Activated CD4-positive, alpha-beta T cell treated with anti-CD3 and anti-CD28 coated beads for 4 hours (primary cell): ENCODE results near the gene CCDC92.
"Not testable (repeated sequence)": the region's sequence is repeated elsewhere in the genome, so short reads cannot be mapped to it uniquely, and the experiment has no call there.

ENCODE experiments used
- DNase-seq, 2 donors: peaks; one replicate each; pipeline ENCODE4 v3.0.0-alpha.2; 2020

CCDC92 gene

DNA sequence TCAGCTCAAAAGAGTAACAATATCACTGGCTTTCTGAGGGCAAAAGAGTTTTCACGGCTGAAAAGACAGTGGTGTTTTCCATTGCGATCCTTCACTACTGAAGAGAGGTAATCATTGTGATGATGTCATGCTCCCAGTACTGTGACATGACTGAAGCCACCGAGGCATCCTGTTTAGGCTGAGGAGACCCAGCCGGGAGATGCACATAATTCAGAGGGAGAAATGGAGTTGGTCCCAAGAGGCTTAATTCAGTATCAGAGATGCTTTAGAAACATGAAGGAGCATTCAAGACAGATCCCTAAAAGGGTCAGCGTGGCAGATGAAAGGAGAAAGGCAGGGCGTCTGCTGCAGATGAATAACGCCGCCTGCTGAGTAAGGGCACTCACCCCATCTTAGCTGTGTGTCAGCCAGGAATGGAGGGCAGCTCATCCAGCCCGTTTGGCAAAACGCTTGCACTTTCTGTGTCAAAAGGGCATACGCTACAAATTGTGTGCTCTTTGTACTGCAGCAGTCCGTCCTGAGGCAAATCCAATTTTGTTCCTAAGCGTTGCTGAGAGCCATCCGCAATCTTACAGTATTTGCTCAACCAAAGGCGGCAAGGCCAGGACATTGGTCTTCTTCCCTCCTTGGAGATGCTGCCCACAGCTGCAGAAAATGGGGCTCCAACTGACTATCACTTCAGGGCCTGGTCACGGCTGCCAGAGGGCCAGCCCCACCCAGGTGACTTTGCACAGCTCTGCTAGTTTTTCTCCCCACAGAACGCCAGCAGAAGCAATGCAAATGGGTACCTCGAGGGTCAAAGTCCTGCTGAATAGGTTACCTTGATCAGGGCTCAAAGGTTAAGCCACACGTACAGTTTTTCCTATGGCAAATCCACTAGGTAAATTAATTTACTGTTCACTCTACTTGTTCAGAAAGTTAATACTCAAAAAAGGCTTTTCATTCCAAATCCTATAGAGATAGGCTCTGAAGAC is 23.5 kb downstream of the CCDC92 start:
- no peak for DNase-seq

DNA sequence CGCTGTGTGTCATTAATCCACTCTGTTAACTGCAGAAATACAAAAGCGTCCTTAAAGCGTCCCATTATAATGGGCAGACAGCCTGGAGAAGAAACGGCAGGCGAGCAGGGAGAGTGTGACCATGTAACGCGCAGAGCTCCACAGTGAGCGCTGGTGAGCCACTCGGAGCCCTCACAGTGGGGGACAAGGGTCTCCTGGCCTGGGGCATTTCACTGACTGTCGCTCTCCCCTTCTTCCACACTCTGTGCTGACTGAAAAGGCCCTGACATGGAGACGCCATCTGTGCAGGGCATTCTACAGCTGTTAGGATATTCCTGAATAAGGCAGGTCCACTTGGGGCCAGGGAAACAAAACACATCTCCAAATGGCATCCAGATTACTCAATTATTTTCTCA is 24.2 kb downstream of the CCDC92 start:
- DNase-seq = no peak

DNA sequence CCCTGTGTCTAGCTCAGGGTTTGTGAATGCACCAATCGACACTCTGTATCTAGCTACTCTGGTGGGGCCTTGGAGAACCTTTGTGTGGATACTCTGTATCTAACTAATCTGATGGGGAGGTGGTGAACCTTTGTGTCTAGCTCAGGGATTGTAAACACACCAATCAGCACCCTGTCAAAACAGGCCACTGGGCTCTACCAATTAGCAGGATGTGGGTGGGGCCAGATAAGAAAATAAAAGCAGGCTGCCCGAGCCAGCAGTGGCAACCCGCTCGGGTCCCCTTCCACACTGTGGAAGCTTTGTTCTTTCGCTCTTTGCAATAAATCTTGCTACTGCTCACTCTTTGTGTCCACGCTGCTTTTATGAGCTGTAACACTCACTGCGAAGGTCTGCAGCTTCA is 25.1 kb downstream of the CCDC92 start:
- not testable (repeated sequence) for DNase-seq

DNA sequence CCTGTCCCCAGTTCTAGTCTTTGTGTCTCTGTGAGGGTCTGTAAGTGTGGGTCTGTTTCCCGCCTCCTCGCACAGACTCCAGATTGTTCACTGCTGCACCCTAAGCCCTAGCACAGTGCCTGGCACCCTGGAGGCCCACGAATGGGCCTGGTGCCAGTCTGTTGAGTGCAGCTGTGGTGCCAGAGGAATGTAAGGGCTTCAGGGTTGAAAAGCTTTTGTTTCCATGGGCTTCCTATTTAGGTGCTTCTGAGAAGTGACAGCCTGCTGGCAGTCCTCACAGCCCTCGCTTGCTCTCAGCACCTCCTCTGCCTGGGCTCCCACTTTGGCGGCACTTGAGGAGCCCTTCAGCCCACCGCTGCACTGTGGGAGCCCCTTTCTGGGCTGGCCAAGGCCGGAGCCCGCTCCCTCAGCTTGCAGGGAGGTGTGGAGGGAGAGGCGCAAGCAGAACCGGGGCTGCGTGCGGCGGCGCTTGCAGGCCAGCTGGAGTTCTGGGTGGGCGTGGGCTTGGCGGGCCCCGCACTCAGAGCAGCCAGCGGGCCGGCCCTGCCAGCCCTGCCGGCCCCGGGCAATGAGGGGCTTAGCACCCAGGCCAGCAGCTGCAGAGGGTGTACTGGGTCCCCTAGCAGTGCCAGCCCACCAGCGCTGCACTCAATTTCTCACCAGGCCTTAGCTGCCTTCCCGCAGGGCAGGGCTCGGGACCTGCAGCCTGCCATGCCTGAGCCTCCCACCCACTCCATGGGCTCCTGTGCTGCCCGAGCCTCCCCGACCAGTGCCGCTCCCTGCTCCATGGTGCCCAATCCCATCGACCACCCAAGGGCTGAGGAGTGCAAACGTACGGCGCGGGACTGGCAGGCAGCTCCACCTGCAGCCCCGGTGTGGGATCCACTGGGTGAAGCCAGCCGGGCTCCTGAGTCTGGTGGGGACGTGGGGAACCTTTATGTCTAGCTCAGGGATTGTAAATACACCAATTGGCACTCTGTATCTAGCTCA is 25.8 kb downstream of the CCDC92 start:
- not testable (repeated sequence) for DNase-seq

DNA sequence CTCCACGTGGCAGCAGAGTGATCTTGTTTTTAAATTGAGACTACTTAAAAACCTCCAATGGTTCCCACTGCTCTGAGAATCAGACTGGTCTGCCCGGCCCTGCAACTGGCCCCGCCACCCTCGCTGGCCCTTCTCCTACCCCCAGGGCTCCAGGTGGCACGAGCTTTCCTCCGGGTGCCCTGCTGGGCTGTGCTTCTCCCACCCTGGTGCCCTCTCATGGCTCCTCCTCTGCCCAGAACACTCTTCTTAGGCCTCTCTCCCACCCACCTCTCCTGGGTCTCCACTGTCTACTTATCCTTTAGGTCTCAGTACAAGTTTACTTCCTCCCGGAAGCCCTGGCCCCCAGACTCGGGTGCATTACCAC is 26.5 kb downstream of the CCDC92 start:
- no peak for DNase-seq

DNA sequence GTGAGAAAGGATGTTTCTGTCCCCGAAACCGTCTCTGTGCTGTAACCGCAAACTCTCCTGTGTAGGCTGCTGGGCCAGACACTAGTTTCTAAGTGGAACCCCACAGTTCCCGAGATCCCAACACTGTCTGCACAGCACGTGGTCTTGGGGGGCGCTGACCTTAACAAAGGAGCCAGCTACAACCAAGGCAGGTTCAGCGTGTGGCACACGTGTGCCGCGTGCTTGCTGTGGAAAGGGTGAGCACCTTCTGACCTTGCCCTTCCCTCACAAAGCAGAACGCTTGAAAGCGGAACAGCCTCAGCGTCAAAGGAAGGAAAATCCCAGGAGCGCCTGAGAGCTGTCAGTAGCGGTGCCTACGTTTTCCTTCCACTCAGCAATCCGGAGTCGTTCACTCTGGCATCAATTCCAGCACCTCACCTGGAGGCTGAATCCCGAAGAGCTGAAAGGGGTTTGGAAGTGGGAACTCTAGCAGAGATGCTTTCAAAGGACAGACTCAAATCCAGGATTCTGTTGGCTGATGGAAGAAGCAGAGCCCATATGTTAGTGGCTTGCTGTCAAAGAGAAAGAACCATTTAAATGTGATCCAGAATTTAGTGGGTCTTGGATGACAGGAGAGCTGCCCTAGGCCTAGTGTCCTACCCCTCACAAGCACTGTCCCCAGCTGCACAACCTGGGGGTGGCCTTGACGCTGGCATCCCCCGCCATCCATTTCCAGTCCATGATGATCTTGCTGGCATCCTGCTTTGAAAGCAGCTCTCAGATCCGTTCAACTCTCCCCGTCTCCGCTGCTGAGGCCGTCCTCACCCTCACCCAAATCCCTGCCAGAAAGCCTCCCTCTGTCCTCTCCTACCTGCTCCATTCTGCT is 27.1 kb downstream of the CCDC92 start:
- DNase-seq = no peak

DNA sequence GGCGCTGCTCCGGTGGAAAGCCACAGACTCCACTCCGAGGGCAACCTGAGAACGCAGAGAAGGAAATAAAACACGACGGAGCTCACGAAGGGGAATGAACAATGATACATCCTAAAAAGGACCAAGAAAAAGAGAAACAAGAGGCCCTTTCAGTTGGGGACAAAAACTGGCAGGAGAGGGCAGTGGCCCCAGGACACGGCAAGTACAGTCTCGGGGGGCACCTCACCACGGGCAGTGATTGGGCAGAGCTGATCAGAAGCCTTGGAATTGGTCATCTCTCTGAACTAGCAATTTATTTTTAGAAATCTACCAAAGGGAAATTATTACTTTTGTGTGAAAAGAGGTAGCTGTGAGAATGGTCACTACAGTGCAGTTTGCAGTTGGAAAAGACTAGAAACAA is 27.9 kb downstream of the CCDC92 start:
- no peak for DNase-seq

DNA sequence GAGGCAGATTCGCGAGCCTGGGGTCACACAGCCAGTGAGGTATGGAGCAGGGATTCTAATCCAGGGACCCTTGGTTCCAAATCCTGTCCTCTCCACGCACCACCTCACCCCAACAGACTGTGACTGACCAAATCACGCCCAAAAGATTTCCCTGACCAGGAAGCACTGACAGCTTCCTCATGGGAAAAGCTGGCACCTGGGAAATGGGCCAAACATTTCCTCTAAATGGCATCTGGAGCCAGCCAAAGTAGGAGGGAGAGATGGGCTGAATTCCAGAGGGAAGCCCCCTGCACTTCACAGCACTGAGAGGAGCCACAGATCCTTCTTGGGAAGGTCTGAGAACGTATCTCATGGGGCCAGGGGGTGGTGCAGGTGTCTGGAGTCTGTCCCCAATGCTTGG is 28.8 kb downstream of the CCDC92 start:
- DNase-seq = no peak

DNA sequence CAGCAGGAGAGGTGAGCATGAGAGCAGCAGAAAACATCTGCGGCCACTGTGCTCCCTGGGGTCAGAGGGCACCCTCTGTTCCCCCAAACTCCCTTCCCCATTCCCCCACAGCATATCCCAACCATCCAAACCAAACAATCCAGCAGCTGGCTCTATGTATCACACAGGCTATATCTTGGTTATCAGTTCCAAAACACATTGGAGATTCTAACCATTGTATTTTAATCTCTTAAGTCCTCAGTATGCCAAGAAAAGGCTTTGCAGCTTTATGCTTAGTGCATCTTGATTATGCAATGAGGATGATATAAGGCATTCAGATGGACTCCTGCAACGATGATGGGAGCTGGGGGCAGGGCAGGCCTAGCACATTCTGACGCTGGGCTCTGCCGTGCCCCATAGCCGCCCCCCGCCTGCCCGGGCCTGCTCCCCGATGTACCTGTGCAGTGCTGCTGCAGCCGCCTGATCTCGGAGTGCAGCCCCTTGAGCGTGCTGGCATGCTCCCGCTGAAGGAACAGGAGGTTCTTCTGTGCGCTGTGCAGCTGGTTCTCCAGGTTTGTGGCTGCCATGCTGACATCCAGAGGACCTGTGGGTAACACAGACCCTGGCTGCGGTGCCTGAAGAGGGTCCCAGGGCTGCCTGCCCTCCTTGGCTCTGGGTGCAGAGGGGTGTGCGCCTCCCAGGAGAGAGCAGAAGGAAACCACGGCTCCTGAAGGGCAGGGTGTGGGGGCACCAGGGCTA is 29.6 kb downstream of the CCDC92 start:
- DNase-seq = no peak

DNA sequence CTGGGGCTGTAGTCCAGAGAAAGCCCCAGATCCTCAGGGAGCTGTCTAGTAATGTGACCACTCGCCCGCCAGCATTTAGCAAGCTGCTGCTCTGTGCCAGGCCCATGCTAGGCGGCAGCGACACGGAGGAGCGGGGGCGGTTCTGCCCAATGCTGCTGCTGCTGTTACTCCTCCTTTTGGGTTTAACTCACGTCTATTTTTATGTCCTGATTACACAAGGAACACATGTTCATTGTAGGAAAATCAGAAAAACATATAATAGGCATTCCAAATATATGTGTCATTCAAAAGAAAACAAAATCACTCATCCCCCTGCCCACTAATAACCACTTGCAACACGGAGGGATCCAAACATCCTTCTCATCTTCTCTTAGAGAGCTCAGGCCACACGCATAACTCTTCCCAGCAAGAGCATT is 30.4 kb downstream of the CCDC92 start:
- no peak for DNase-seq

DNA sequence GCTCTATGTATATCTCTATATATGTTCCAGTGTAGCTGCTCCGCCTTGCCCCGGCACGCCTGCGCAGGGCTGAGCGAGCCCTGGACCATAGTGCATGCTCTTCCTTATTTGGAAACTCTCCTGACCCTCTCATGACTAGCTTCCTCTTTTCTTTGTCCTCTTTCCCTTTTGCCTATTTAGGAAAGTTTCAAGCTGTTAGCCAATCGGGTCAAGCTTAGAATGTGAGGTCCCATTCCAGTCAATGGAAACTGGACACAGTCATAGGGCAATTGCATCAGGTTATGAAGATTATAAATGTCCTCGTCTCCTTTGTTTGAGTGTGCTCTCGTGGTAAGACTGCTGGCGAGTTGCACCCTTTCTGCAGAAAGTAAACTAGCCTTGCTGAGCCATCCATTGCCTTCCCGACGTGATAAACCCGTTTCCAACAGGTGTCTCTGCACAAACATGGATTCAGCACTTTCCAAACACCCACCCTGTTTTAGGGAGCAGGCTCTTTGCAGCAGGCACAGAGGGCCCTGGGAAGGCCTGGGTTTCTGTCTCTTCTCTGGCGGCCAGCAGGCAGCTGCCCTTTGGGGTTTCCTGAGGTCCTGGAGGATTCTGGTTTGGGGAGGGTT is 30.9 kb downstream of the CCDC92 start:
- DNase-seq = no peak

DNA sequence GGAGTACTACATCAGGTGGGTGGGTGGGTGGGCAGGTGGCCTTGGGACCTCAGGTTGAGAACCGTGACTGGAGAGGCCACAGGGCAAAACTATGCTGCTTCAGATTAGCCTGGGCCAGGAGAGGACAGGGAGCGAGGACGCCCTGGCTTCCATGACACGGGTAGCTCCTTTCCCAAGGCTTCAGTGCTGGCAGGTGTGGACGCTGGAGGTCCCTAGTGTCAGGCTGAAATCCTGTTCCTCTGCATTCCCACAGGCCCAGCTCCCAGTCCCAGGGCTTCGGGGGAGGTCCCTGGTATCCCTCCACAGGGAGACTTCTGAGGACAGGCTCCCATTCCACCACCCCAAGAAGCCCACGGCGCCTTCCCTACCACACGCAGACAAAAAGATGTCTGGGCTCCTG is 31.6 kb downstream of the CCDC92 start:
- DNase-seq = no peak

DNA sequence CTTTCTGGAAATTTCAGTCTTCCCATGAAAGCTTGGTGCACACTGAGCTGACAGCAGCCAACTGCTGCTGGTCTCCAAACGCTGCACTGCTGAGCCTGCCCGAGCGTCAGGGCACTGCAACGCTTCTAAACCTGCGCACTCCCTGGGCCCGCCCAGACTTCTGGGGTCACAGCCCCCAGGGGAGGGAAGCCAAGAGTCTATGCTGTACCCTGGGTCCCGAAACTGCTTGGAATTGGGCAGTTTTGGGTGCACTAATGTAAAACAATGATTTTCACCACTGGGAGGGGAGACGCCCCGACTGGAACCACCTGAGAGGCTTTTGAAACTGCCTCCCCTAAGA is 32.0 kb downstream of the CCDC92 start:
- no peak for DNase-seq

DNA sequence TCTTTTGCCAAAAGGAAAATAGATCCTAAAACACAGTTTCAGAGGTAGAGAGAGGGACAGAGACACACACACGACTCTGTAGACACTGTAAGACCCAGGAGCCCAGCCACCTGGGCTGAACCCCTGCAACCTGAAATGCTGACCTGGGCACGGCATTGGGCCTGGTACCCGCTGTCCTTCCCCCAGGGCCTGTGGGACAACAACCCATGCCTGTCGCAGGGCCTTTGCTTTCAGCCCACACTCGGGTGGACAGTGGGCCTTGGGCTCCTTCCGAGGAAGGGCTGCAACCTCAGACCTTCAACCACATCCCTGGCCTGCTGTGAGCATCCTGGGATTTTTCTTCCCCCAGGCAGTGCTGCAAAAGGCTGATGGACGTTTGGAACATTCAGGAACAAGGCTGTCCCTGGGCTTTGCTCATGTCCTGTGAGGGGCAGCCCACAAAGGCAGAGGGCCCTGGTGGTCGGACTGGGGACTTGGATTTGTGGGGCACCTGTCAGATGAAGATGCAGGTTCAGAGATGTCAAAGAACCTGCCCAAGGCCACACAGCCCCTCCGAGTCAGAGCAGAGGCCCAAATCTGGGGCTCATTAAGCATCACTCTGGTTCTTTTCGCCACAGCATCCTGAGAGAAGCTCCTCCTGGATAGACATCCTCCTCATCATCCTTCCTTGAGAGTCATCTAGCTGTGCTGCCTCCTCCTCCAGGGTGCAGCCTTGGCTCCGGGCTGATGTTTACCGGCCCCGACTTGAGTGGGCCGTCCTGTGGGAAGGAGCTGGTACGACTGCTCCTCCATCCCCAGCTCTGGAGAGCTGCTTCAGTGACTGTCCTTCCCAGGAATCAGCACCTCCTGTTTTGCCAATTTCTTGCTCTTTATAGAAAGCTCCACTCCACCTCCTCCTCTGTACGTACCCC is 32.7 kb downstream of the CCDC92 start:
- DNase-seq = no peak

DNA sequence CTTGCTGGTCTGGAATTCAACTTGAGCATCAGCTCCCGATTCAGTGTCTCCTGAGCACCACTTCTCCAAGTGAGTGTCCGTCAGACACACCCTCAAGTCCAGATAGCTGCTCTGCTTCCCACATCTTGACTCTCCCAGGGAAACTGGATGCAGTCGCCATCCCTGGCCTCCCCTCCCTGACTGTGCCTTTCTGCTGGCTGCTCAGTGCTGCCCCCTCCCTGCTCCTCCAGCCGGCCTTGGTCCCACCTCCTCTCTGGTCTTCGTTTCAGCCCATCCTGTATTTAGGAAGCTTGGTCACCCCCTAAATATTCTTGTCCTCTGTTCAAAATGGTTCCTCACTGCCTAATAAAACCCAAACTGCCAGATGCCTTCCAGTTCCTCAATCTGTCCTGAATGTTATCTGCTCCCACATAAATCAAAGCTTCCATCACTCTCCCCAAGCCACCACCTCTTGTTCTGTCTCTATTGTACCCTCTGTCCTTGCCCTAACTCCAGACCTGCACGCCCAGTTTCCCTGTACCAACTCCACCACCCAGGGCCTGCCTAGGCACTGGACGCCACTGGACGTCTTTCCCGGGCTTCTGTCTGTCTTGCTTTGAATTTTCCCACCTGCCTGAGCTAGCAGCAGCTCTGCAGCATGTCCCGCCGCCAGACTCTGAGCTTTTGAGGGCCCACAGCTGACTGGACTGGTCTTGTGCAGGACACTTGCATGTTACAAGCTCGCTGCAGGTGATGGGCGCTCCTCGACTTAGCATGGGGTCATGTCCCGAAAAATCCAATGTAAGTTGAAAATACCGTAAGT is 33.8 kb downstream of the CCDC92 start:
- no peak for DNase-seq

DNA sequence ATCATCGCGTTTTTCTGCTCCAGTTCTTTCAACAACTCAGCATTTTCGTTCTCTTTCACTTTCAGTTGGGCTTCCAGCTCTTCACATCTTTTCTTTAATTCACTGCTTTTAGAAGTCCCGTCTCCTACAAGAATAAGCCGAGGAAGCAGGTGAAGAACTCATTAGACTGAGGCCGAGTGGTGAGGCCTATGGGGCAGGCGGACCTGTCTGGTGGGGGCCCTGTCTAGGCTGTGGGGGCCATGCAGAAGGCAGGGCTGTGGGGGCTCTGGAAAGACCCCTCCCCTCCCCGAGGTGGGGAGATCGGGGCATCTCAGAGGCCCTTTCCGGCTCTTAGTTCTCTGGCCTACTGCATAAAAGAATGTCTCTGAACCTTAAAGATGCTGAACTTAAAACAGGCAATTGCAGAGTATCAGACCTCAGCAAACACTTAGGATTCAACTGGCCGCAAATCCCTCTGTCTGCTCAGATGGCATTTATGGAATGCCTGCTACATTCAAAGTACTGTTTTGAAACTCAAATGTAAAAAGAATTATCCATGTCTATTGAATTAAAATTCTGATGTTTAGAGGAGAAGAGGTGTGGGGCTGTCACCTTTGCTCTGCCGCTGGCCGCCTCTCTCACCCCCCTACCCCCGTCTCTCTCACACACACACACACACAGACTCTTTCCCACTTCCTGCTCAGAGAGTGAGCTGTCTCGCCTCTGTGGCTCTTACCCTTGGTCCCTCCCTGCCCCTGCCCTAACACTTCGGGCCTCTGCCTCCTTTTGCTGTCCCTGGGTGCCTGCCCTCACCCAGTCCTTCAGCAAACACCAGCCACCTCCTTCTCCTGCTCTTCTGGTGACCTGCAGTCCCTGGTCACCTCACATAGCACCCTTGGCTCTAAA is 34.7 kb downstream of the CCDC92 start:
- peak; percentile 36 to 40 for DNase-seq

DNA sequence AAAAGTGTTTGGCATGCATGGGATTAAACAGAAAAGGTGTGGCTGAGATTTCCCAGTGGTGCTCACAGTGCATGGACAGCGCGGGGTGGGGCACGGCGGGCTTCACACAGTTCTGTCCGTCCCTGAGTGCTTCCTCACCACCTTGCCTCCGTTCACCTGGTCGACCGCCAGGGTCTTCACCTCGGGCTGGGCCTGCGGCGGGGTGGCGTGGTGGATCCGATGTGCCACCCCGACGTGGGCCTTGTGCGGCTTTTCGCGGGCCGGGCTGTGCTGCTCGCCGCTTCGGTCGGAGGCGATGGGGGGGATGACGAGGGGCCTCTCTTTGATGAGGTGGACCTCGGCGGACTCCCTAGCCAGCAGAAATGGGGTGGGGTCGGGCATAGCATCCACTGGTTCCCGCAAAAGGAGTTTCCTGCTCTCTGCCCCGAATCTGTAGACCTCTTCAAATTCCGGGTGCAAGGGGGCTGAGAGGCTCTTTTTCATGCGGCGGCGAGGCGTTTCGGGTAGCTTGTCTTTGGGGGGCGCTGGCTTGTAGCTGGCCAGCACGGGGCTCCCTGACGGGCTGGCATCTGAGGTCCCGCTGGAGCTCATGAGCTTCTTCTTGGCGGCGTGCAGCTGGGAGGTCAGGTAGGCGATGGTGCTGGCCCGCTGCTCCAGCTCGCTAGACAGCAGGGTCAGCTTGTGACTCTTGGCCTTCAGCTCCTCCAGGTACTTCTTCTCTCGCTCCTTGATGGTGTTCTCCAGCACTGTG is 35.5 kb downstream of the CCDC92 start:
- no peak for DNase-seq

DNA sequence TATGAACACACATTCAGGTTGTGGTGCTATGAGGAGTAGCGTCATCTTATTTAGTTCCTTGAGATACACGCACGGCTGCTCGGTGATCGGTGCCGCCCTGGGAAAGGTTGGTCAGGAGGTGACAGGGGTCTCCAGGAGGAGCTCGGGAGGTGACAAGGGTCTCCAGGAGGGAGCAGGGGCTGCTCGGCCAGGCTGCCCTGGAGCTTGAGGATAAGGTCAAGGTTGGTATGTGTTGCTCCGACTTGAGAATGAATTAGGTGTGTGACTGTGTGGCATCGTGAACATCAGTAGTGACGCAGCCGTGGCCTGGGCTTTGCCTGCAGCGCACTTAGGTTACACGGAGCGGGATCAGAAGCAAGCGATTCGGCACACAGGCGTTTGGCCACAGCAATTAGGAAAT is 36.2 kb downstream of the CCDC92 start:
- DNase-seq = no peak
